T-helper 22 cell (primary cell): ENCODE measurements around the gene NSF.

Source experiments
- DNase-seq: peaks from one replicate; pipeline ENCODE4 v3.0.0-alpha.2; 2020; ENCODE audit warnings: low read depth

The NSF gene

GRCh38 chr17:46800573-46800972, 210.1 kb downstream of the NSF start:
- DNase-seq = no peak

GRCh38 chr17:46802800-46803199, 212.3 kb downstream of the NSF start:
- DNase-seq = no peak

- no peak for DNase-seq
Observed at GRCh38 chr17:46803544-46803943, 213.1 kb downstream of the NSF start.

- no peak for DNase-seq
Observed at GRCh38 chr17:46805771-46806170, 215.3 kb downstream of the NSF start.
